Lower leg skin (tissue), 3 donors: ENCODE results near the gene CRYBG2.

Experiments
- POLR2A ChIP-seq, 2 donors: fragments of 450-650 bp; IDR thresholded peaks; one replicate each; pipeline ENCODE4 v1.6.1; 2016 to 2017; ENCODE audit warnings: antibody characterized with exemption in 2 of 2, mild to moderate bottlenecking in 1 of 2, moderate library complexity in 1 of 2
- TF ChIP-seq, protein P1 (sequence below), 3 donors: fragments of 450-650 bp; IDR thresholded peaks; one replicate each; pipeline ENCODE4 v1.5.1; 2016; ENCODE audit warnings: antibody characterized with exemption in 3 of 3, mild to moderate bottlenecking in 3 of 3, moderate library complexity in 2 of 3

- TF ChIP-seq, protein P1, sequence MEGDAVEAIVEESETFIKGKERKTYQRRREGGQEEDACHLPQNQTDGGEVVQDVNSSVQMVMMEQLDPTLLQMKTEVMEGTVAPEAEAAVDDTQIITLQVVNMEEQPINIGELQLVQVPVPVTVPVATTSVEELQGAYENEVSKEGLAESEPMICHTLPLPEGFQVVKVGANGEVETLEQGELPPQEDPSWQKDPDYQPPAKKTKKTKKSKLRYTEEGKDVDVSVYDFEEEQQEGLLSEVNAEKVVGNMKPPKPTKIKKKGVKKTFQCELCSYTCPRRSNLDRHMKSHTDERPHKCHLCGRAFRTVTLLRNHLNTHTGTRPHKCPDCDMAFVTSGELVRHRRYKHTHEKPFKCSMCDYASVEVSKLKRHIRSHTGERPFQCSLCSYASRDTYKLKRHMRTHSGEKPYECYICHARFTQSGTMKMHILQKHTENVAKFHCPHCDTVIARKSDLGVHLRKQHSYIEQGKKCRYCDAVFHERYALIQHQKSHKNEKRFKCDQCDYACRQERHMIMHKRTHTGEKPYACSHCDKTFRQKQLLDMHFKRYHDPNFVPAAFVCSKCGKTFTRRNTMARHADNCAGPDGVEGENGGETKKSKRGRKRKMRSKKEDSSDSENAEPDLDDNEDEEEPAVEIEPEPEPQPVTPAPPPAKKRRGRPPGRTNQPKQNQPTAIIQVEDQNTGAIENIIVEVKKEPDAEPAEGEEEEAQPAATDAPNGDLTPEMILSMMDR (IDR thresholded peaks at IDR 0.05) = no peak
- TF ChIP-seq POLR2A (IDR thresholded peaks at IDR 0.05) = no peak
Measured at GRCh38 chr1:26314501-26314900, 39.4 kb downstream of the CRYBG2 start.
